C4-2B (cell line): ENCODE data around the gene TRIM66.

Experiments used
- H3K27ac ChIP-seq: fragments of 450-650 bp; 2 replicates; pipeline ENCODE4 v1.5.1; 2017
- ZFX ChIP-seq: fragments of 450-650 bp; IDR thresholded peaks from 2 replicates; pipeline ENCODE4 v1.6.1; 2017
- TF ChIP-seq, protein P1 (sequence below): fragments of 450-650 bp; conservative IDR thresholded peaks from 2 replicates; pipeline ENCODE4 v1.5.1; 2017; ENCODE audit warnings: mild to moderate bottlenecking

The TRIM66 gene, protein sequence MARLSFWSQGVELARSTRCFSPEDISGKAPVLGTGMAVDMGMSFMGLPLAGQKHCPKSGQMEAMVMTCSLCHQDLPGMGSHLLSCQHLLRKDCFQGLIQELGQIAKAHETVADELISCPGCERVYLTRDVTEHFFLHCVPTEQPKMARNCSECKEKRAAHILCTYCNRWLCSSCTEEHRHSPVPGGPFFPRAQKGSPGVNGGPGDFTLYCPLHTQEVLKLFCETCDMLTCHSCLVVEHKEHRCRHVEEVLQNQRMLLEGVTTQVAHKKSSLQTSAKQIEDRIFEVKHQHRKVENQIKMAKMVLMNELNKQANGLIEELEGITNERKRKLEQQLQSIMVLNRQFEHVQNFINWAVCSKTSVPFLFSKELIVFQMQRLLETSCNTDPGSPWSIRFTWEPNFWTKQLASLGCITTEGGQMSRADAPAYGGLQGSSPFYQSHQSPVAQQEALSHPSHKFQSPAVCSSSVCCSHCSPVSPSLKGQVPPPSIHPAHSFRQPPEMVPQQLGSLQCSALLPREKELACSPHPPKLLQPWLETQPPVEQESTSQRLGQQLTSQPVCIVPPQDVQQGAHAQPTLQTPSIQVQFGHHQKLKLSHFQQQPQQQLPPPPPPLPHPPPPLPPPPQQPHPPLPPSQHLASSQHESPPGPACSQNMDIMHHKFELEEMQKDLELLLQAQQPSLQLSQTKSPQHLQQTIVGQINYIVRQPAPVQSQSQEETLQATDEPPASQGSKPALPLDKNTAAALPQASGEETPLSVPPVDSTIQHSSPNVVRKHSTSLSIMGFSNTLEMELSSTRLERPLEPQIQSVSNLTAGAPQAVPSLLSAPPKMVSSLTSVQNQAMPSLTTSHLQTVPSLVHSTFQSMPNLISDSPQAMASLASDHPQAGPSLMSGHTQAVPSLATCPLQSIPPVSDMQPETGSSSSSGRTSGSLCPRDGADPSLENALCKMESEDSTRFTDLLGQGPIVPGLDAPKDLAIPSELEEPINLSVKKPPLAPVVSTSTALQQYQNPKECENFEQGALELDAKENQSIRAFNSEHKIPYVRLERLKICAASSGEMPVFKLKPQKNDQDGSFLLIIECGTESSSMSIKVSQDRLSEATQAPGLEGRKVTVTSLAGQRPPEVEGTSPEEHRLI (N-terminal part only)

DNA sequence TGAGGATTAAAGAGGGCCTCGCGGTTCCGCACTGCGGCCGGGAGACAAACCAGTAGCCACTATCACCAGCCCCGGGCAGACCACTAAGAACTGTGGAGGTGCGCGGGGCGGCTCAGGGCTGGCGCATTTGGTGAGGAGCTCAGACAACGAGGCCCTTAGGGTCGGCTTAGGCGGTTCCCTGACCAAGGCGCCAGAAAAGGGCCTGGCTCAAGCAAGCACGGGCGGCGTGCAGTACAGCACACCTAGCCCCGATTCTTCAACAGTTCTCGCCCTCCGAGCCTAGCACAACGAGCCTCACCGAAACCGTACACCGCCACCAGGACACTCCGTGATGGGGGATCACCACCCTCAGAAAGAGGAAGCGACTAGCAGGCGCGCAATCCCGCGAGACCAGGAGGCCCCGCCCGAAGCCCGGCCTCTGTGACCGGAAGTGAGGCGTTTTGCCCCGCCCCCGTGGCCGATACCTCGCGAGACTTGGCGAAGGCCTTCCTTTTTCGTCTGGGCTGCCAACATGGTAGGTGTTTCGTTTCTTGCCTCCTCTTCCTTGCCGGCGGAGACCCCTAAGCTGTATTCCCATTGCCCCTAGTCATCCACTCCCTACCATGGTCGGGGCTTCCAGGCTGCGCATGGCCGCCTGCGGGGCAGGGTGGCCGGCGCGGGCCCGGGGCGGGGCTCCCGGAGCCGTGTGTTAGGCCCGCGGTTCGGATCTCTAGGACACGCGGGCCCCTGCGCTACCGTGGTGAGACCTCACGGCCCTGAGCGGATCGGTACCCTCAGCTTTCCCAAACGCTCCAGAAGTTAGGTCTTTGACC, at the start of gene TRIM66, which contains the start of gene RPL27A:
TRIM66 (minus strand) TSS at position 363 of the 812 bp plus-strand sequence. CDS start 10,391 bp downstream, outside the sequence.
RPL27A (plus strand) TSS at position 490 of the 812 bp plus-strand sequence; CDS start at position 512, 22 bp downstream.
- TF ChIP-seq, protein P1, sequence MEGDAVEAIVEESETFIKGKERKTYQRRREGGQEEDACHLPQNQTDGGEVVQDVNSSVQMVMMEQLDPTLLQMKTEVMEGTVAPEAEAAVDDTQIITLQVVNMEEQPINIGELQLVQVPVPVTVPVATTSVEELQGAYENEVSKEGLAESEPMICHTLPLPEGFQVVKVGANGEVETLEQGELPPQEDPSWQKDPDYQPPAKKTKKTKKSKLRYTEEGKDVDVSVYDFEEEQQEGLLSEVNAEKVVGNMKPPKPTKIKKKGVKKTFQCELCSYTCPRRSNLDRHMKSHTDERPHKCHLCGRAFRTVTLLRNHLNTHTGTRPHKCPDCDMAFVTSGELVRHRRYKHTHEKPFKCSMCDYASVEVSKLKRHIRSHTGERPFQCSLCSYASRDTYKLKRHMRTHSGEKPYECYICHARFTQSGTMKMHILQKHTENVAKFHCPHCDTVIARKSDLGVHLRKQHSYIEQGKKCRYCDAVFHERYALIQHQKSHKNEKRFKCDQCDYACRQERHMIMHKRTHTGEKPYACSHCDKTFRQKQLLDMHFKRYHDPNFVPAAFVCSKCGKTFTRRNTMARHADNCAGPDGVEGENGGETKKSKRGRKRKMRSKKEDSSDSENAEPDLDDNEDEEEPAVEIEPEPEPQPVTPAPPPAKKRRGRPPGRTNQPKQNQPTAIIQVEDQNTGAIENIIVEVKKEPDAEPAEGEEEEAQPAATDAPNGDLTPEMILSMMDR = no peak
- peak; percentile 94 for TF ChIP-seq ZFX
- peak within 1 kb of the TSS; percentile 100 for H3K27ac ChIP-seq

DNA sequence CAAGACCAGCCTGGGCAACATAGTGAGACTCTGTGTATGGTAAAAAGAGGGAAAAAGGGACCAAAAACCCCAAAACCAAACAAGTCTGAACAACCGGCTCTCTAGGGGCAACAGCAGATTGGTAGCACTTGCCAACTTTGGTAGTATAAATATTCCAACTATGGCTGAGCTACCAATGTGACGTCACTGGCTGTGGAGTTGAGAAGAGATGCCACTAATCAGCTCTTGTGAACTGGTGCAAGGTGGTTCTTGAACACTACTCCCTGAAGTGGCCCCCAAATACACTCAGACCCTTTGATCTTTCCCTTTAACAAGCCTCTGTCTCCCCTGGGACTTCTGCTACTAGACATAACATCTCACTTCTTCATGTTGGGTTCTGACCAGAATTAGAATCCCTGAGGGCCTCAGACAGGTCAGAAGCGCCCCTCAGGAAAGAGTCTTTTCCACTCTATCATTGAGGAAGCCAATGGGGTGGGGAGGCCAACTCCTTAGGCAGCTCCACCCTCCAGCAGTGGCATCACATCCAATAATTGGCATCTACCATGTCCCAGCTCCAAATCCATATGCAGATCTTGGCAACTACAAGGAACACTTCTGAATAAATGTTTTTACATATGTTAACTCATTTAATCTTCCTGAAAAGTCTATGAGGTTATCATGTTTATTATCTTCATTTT, 49.3 kb upstream of the TRIM66 start:
- no peak overlapping the region for H3K27ac ChIP-seq
- TF ChIP-seq, protein P1 = no peak
- TF ChIP-seq ZFX = no peak

DNA sequence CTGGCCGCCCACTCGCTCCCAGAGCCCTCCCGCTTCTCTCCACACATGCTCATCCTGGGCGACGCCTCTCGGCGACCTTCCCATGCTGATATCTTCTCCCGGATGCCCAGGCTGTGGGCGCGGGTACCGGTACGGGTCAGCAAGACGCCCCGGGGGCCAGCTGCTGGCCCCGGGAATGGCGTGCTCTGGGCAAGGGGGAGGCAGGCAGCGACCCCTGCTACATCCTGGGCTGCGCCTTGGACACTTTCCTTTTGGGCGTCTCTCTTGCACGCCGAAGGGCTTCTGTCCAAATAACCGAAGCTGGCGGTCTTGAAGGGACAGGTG, 48.2 kb upstream of the TRIM66 start:
- H3K27ac ChIP-seq = no peak overlapping the region
- no peak for TF ChIP-seq ZFX
- TF ChIP-seq, protein P1 = no peak

DNA sequence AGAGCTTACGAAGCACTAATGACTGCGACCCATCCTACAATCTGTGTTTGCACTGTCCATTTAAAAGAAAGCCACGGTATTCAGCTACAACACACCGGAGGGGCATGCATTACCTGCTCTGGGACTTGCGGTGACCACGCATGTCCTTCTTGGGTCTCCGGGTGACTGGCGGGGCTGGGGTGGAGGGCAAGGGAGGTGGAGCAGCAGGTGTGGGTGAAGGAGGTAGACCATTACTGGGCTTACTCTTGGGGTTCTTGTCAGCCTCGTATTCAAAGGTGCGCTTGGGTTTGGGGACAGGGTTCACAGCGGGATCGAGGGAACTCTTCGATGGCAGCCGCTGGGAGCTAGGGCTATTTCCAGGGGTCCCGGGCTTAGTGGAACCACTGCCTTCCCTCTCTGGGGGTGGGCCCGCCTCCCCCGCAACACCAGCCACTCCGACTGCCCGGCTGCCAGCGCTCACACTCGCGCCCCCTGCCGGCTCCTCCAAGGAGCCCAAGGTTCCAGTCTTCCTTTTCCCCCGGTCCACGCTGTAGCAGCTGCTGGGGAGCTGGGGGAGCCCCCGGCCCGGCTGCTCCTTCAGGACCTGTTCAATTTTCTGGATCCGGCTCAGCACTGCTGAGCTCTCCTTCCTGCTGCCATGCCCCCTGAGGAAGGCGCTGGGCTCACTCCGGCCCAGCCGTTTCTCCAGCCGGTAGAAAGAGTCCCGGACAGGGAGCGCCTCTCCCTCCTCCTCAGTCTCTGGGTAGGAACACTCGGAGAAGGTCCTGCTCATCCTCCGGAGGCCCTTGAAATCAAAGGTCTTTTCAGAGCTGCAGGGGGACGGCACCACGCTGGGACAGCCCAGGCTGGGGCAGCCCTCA, 47.6 kb upstream of the TRIM66 start:
- H3K27ac ChIP-seq = no peak overlapping the region
- TF ChIP-seq, protein P1 = no peak; the same call in 1 of the 2 replicates
- TF ChIP-seq ZFX = no peak

DNA sequence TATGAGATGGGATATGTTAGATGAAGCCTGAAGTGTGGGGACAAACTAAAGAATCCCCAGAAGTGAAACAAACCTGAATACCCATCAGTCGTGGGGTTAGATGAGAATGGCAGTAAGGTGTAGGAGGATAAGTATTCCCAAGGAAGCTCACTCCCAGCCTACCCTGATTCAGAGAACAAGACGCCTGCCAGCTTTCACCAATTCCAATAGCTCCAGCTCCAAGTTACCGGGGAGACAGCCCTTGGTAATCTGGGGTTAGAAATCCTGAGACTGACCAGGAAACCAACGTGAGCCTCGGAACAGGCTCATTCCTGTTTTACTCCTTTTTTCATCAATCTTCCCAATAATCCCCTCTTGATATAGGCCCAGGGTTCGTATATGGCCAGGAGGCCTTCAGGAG, 46.6 kb upstream of the TRIM66 start:
- no peak for TF ChIP-seq ZFX
- TF ChIP-seq, protein P1 = no peak
- H3K27ac ChIP-seq = no peak overlapping the region
